K562 (cell line): ENCODE measurements around the gene SLC35E3.

Source experiments
- ZFPM2 ChIP-seq: fragments of 250-450 bp; sonication (Bioruptor Pico); IDR thresholded peaks from 2 replicates; pipeline ENCODE4 v1.5.1; 2022; ENCODE audit warnings: mild to moderate bottlenecking
- TF ChIP-seq, protein P1 (sequence below): sonication (generic); formaldehyde crosslinking; IDR thresholded peaks from 2 replicates; pipeline ENCODE4 v1.5.0; 2020; ENCODE audit warnings: missing genetic modification reagents

DNA sequence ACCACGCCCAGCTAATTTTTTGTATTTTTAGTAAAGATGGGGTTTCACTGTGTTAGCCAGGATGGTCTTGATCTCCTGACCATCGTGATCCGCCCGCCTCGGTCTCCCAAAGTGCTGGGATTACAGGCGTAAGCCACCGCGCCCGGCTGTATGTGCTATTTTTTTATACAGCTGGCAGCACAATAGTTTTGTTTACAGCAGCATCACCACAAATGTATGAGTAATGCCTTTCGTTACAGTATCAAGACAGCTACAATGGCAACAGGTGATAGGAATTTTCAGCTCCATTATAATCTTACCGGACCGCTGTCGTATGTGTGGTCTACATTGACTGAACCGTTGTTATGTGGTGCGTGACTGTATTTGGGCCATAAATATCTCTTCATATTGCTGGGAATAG lies 50.4 kb downstream of the SLC35E3 start:
- TF ChIP-seq ZFPM2 (CRISPR knock-in tag): no peak
- TF ChIP-seq, protein P1, sequence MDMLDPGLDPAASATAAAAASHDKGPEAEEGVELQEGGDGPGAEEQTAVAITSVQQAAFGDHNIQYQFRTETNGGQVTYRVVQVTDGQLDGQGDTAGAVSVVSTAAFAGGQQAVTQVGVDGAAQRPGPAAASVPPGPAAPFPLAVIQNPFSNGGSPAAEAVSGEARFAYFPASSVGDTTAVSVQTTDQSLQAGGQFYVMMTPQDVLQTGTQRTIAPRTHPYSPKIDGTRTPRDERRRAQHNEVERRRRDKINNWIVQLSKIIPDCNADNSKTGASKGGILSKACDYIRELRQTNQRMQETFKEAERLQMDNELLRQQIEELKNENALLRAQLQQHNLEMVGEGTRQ (CRISPR knock-in tag): no peak
